22Rv1 (cell line): ENCODE results near the gene HSPA12A.

ENCODE experiments used
- ZFX ChIP-seq: fragments of 450-650 bp; IDR thresholded peaks from 2 replicates; pipeline ENCODE4 v1.6.1; 2017; ENCODE audit warnings: antibody characterized with exemption, borderline replicate concordance
- TF ChIP-seq, protein P1 (sequence below): fragments of 450-650 bp; IDR thresholded peaks from 2 replicates; pipeline ENCODE4 v1.5.1; 2017; ENCODE audit warnings: mild to moderate bottlenecking

DNA sequence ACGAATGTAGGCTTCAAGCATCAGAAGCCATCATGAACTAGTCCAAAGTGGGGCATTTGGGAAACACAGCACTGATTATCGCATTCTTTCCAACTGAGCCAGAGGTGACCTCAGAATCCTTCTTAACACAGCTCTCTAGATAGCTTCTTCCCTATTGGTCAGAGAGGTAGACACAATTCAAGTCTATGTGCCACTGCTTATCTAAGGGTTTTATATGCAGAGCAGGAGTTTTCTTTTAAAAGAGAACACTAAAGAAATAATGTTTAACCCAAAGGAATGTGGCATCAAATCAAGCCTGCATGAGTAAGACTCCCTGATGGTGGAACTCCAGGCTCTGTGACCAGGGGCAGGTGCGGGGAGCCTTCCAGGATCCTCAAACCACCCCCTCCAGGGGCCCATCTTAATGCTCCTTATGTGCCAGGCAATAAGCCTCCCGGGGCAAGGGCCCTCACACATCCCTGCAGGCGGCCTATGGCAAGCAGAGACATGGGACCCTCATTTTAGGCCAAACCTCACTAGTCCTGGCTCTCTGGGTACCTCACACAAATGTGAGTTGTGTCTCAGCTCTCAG is 13.8 kb downstream of the HSPA12A start:
- TF ChIP-seq, protein P1, sequence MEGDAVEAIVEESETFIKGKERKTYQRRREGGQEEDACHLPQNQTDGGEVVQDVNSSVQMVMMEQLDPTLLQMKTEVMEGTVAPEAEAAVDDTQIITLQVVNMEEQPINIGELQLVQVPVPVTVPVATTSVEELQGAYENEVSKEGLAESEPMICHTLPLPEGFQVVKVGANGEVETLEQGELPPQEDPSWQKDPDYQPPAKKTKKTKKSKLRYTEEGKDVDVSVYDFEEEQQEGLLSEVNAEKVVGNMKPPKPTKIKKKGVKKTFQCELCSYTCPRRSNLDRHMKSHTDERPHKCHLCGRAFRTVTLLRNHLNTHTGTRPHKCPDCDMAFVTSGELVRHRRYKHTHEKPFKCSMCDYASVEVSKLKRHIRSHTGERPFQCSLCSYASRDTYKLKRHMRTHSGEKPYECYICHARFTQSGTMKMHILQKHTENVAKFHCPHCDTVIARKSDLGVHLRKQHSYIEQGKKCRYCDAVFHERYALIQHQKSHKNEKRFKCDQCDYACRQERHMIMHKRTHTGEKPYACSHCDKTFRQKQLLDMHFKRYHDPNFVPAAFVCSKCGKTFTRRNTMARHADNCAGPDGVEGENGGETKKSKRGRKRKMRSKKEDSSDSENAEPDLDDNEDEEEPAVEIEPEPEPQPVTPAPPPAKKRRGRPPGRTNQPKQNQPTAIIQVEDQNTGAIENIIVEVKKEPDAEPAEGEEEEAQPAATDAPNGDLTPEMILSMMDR = no peak
- no peak for TF ChIP-seq ZFX
